NCI-H2107 treated with DMSO at 0.1 percent for 48 hours (cell line): ENCODE results near the gene FBXO30.

Source experiments
- DNase-seq: peaks from one replicate; lab custom pipeline; 2025; ENCODE audit not compliant: unreplicated experiment; lab: John Stamatoyannopoulos, UW

Gene FBXO30

GRCh38 chr6:145818796-145819195 is 4.2 kb upstream of the FBXO30 start:
- no peak for DNase-seq

- DNase-seq, result no peak
Measured at GRCh38 chr6:145816392-145816791, 1.8 kb upstream of the FBXO30 start.

GRCh38 chr6:145815309-145816274 is 997 bp upstream of the FBXO30 start:
- DNase-seq, result peak; percentile 15

- DNase-seq, result no peak
Measured at GRCh38 chr6:145814035-145814500, 527 bp downstream of the FBXO30 start.

GRCh38 chr6:145813285-145814034 is 1.1 kb downstream of the FBXO30 start:
- peak; percentile 11 for DNase-seq

- DNase-seq, result no peak
Measured at GRCh38 chr6:145811741-145812140, 2.9 kb downstream of the FBXO30 start.

- no peak for DNase-seq
Measured at GRCh38 chr6:145809785-145810184, 4.8 kb downstream of the FBXO30 start.

GRCh38 chr6:145809211-145809610 is 5.4 kb downstream of the FBXO30 start:
- DNase-seq, result no peak

GRCh38 chr6:145808239-145808638 is 6.4 kb downstream of the FBXO30 start:
- no peak for DNase-seq

- DNase-seq, result no peak
Measured at GRCh38 chr6:145802141-145802540, 12.5 kb downstream of the FBXO30 start.

GRCh38 chr6:145801021-145801420 is 13.6 kb downstream of the FBXO30 start:
- no peak for DNase-seq

- no peak for DNase-seq
Measured at GRCh38 chr6:145798530-145798929, 16.1 kb downstream of the FBXO30 start.

GRCh38 chr6:145789443-145789842 is 25.2 kb downstream of the FBXO30 start:
- no peak for DNase-seq

- no peak for DNase-seq
Measured at GRCh38 chr6:145787688-145788087, 26.9 kb downstream of the FBXO30 start.

GRCh38 chr6:145784683-145785082 is 29.9 kb downstream of the FBXO30 start:
- no peak for DNase-seq

GRCh38 chr6:145783796-145784195 is 30.8 kb downstream of the FBXO30 start:
- DNase-seq, result no peak

- DNase-seq, result no peak
Measured at GRCh38 chr6:145772846-145773245, 41.7 kb downstream of the FBXO30 start.

- no peak for DNase-seq
Measured at GRCh38 chr6:145765449-145765848, 49.1 kb downstream of the FBXO30 start.

- no peak for DNase-seq
Measured at GRCh38 chr6:145763742-145764141, 50.9 kb downstream of the FBXO30 start.

- no peak for DNase-seq
Measured at GRCh38 chr6:145761584-145761983, 53.0 kb downstream of the FBXO30 start.

GRCh38 chr6:145758113-145758512 is 56.5 kb downstream of the FBXO30 start:
- DNase-seq, result no peak

GRCh38 chr6:145756170-145756662 is 58.4 kb downstream of the FBXO30 start:
- peak; percentile 37 for DNase-seq
